NCI-H69 (cell line): ENCODE data around the gene STX16.

ENCODE experiments used
- DNase-seq: peaks from one replicate; lab custom pipeline; 2025; lab: John Stamatoyannopoulos, UW

STX16 gene

DNA sequence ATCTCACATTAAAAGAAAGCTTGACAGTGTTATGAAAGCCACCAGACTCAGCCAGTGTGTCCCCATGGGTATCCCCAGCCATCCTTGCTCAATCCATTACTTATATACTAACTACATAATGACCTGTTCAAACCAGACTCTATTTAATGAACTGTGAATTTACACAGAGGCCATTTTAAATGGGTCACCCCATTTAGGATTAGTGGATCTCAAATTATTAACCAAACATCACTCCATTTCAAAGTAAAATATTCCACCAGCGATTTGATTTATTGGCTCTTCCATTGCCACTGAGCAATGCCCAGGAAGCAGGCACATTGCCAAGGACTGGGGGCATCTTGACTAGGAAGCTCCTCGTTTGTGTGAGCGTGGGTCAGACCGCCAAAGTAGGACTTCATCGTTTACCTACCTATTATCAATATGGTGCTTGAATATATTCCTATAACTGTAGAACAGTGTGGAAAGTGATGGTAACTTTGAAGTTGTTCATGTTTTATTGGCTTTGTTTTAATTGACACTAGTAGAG is 26.1 kb downstream of the STX16 start:
- DNase-seq, result peak; percentile 86

- DNase-seq, result peak; percentile 4
Measured at GRCh38 chr20:58677808-58678207, 26.7 kb downstream of the STX16 start.

- DNase-seq, result no peak
Measured at GRCh38 chr20:58678806-58679205, 27.7 kb downstream of the STX16 start.

- no peak for DNase-seq
Measured at GRCh38 chr20:58682656-58683531, 31.8 kb downstream of the STX16 start.

DNA sequence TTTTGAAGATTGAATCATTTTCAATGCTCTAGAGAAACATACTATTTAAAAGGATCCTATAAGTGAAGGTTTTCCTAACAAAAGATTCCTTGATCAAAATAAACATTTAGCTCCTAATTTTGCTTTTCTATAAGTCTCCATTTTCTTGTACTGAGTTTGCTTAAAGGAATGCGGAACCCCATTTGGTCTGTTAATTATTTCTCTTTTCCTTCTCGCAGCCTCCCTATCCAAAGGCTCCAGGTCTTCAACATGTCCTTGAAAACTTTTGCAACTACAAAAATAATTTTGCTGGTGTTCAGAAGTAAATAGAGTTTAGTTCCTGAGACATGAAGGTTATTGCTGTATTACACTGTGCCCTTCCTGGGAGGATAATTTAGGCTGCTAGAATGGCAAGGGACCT is 33.2 kb downstream of the STX16 start:
- DNase-seq, result no peak

- DNase-seq, result no peak
Measured at GRCh38 chr20:58685988-58686387, 34.9 kb downstream of the STX16 start.

DNA sequence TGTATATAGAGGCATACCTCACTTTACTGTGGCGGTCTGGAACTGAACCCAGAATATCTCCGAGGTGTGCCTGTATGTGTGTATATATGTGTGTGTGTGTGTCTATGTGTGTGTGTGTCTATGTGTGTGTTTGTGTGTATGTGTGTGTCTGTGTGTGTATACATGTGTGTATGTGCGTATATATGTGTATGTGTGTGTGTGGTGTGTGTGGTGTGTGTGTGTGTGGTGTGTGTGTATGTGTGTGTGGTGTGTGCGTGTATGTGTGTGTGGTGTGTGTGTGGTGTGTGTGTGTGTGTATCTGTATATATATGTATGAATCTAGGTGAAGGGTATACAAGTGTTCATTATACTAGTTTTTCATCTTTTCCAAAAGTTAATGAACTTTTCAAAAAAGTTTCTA is 37.3 kb downstream of the STX16 start:
- DNase-seq, result no peak

GRCh38 chr20:58688840-58689239 is 37.8 kb downstream of the STX16 start:
- peak; percentile 25 for DNase-seq

- DNase-seq, result no peak
Measured at GRCh38 chr20:58690396-58691135, 39.5 kb downstream of the STX16 start.

DNA sequence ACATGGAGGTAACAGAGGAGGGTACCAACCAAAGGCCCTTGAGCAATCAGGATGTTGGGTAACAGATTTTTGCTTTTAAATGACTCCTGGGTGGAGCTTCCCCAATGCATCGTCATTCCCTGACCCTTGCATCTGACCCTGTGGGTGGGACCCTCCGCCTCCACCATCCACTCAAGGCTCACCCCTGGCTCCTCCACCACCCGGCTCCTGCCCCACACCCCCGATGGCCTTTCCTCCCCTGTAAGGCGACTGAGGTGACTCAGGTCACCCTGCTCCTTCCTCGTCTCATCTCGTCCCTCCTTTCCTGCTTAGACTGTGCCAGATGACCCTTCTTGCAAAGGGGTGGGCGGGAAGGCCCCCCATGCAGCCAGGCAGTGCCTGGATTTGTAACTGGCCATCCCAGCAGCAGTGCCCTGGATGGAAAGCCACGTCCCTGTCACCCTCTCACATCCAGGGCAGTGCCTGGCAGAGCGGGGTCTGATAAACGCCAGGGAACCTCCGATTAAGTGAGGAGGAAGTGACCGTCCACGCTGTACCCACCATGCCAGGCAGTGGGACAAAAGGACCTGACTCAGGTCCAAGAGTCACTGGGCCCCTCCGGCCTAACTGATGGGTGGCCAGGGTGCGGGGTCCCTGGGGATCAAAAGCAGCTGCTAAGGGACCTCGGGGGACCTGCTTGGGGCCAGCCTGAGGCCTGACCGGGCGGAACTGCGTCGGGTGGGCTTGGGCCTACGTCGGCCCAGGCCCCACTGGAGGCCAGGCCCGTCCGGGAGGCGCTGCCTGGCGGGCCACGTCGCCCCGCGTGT is 40.9 kb downstream of the STX16 start:
- no peak for DNase-seq

- peak; percentile 68 for DNase-seq
Measured at GRCh38 chr20:58692579-58693225, 41.6 kb downstream of the STX16 start, which contains the start of gene NPEPL1. NPEPL1 (plus strand) TSS chr20:58692800; CDS start chr20:58692901, 101 bp downstream.

- DNase-seq, result peak; percentile 22
Measured at GRCh38 chr20:58693226-58694006, 42.3 kb downstream of the STX16 start.

DNA sequence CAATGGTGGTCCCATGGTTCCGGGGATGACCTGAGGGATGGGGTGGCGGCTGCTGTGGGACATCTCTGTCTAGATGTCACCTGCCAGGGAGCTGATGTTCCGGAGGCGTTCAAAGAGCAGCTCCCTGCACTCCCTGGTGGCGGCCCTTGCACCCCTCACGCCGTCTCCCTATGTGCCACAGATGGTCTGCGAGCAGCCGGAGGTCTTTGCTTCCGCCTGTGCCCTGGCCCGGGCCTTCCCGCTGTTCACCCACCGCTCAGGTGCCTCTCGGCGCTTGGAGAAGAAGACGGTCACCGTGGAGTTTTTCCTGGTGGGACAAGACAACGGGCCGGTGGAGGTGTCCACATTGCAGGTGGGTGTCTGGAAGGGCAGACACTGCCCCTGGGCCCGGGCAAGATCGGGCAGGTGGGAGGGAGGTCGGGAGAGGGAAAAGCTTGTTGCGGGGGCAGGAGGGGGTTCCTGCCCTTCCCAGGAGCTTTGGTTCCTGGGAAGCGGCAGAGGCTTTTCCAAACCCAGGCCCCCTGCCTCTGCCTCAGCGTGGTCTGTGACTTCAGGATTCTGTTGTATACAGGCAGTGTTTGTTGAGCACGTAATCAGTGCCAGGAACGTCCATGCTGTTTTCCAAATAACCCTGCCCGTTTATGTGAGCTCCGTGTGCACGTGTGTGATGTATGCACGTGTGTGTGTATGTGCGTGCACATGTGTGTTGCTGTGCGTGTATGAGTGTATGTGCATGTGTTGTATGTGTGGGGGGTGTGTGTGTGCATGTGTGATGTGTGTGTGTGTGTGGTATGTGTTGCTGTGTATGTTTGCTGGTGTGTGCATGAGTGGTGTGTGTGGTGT is 43.4 kb downstream of the STX16 start:
- no peak for DNase-seq

GRCh38 chr20:58695084-58695722 is 44.1 kb downstream of the STX16 start:
- no peak for DNase-seq

DNA sequence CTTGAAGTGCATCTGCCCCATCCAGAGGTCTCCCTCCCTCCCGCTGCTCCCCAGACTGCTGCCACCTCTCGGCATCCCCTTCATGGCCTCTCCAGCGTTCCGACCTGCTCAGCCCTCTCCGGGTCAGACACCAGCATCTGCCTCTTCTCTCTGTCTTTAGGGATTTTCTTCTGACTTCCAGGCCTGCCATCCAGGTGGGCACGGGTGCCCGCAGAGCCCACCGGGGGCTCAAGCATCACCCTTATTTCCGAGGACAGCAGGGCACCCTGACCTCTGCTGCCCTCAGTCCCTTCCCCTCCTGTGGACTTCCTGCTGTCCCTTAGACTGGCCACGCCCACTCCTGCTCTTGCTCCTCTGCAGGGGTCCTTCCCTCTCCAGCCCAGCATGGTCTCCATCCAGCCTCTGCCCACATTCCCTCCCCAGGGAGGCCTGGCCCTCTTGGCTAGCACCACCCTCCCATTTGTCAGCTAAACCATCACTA is 44.9 kb downstream of the STX16 start:
- peak; percentile 19 for DNase-seq

GRCh38 chr20:58696411-58696961 is 45.4 kb downstream of the STX16 start:
- no peak for DNase-seq

DNA sequence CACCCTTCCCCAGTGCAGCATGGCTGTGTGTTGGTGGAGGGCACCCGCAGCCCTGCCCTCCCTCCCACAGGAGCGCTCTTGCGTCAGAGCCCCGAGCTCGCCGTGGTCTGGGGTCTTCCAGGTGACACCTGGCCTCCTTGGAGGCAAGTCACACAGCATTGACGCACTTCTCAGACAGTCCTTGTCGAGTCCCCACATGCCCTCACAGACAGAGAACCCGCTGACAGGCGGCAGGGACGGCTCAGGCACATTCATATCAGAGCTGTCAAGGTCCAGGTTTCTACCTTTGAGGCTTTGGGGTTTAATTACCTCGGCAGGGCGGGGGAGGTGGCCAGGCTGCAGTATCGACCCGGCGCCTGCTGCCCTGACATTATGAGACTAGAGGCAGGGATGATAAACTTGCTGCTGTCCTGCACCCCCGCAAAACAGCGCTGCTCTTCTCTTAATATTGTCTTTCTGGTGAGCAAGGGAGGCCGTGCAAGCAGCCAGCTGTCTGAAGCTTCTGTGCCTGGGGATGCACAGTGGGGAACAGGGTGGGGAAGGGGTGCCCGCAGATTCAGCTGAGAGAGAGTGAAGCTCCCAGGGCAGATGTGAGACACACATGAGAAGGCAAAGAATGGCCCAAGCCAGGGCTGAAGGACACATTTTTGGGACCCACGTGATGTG is 46.3 kb downstream of the STX16 start:
- DNase-seq, result no peak
